ENCODE results near the gene WDR64.
"Not testable (repeated sequence)": the region's sequence is repeated elsewhere in the genome, so short reads cannot be mapped to it uniquely, and the experiment has no call there.

The WDR64 gene

DNA sequence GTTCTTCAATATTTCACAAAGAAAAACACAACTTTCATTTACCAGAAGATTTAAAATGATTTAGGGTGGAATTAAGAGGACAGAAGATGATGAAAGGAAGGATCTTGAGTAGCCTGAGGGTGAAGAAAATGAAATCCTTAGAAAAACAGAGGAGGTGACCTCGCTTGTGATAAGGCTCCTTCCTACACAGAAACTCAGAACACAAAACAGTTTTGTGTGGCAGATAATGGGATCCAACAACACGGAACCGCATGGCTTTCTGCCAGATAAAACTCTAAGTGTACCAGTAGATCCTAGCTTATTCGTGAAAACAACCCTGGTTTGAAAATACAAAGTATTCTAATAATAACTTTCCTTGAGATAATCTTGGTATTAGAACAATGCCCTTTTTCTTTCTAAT is 121.9 kb downstream of the WDR64 start:
- DNase-seq (ENCODE audit: extremely low spot score, insufficient read length, low read depth) (no peak), FAIRE-seq (no peak)

- DNase-seq (ENCODE audit: extremely low spot score, insufficient read length, low read depth) (no peak), FAIRE-seq (no peak)
Observed at GRCh38 chr1:241775021-241775420, 122.9 kb downstream of the WDR64 start.

- no peak for FAIRE-seq
Observed at GRCh38 chr1:241776911-241777310, 124.8 kb downstream of the WDR64 start.

GRCh38 chr1:241778117-241778516 is 126.0 kb downstream of the WDR64 start:
- FAIRE-seq (no peak), DNase-seq (ENCODE audit: extremely low spot score, insufficient read length, low read depth) (no peak)

More at GRCh38 chr1:241776911-241777310, 124.8 kb downstream of the WDR64 start:
- no peak for DNase-seq (ENCODE audit: extremely low spot score, insufficient read length, low read depth)

- no peak for DNase-seq (ENCODE audit: extremely low spot score, insufficient read length, low read depth)
- no peak for FAIRE-seq
Observed at GRCh38 chr1:241779897-241780296, 127.8 kb downstream of the WDR64 start.

- no peak for FAIRE-seq
- no peak for DNase-seq (ENCODE audit: extremely low spot score, insufficient read length, low read depth)
Observed at GRCh38 chr1:241782396-241782795, 130.3 kb downstream of the WDR64 start.

- no peak for FAIRE-seq
- DNase-seq (ENCODE audit: extremely low spot score, insufficient read length, low read depth) = no peak
Observed at GRCh38 chr1:241787691-241788090, 135.6 kb downstream of the WDR64 start.

DNA sequence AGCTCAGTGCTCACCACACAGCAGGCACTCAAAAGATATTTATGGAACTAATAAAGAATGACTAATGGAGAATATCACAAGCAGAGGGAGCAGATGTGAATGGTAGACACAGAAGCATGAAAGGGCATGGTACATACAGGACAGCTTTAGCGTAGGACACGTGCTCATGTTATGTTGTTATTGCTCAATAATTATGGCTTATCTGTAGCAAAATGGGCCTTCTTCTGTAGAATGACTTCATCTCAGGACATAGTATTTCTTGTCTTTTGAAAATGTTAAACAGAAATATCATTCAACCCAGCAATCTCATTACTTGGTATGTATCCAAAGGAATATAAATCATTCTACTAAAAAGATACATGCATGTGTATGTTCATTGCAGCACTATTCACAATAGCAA is 137.0 kb downstream of the WDR64 start:
- FAIRE-seq = no peak

DNA sequence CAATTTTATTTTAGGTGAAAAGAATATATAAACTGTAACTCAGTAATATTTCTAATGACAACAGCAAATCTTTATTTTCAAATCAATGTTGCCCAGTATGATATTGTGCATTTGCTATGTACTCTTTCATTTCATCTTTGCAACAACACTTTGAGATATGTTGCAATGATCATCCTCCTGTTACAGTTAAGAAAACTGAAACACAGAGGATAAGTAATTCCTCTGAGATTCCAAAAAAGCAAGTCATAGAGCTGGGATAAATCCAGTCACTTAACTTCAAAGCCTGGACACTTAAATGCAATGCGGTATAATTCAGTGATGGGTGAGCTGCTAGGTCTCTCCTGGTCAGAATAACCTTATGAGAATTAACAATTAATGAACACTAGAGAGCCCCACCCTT is 147.3 kb downstream of the WDR64 start:
- DNase-seq (ENCODE audit: extremely low spot score, insufficient read length, low read depth) (no peak), FAIRE-seq (no peak)

More for the DNA sequence above, 137.0 kb downstream of the WDR64 start:
- DNase-seq (ENCODE audit: extremely low spot score, insufficient read length, low read depth) = no peak

- FAIRE-seq = no peak
- DNase-seq (ENCODE audit: extremely low spot score, insufficient read length, low read depth) = no peak
Observed at GRCh38 chr1:241800640-241801039, 148.6 kb downstream of the WDR64 start.

GRCh38 chr1:241802863-241803262 is 150.8 kb downstream of the WDR64 start:
- FAIRE-seq (no peak), DNase-seq (ENCODE audit: extremely low spot score, insufficient read length, low read depth) (no peak)

GRCh38 chr1:241804706-241805105 is 152.6 kb downstream of the WDR64 start:
- not testable (repeated sequence) for DNase-seq (ENCODE audit: extremely low spot score, insufficient read length, low read depth); FAIRE-seq

GRCh38 chr1:241808265-241808664 is 156.2 kb downstream of the WDR64 start:
- no peak for FAIRE-seq
- DNase-seq (ENCODE audit: extremely low spot score, insufficient read length, low read depth) = no peak

DNA sequence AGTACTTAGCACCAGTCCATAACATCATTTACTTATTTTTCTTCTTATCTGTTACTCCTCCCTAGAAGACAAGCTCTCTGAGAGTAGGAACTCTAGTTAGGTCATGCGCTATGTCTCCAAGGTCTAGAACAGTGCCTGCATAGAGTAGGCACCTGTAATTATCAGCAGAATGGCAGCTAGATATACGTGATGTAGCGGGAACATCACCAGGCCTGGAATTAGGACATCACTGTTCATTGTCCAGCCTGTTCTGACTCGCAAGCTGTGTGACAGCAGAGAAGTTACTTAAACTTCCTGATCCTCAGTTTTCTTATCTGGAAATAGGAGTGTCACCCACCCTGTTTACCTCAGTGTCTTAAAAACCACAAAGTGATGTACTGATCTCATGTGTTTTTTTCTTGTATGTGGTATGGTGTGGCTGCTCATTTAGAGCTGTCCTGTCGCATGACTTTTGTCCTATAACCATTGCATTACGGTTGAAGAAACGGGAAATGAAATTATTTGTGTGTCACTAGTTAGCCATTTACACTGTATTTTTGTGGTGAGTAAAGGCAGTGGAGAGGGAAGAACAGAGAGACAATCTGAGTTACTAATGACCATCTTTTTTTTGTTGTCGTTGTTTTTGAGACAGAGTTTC is 158.8 kb downstream of the WDR64 start:
- FAIRE-seq (no peak), DNase-seq (ENCODE audit: extremely low spot score, insufficient read length, low read depth) (no peak)

DNA sequence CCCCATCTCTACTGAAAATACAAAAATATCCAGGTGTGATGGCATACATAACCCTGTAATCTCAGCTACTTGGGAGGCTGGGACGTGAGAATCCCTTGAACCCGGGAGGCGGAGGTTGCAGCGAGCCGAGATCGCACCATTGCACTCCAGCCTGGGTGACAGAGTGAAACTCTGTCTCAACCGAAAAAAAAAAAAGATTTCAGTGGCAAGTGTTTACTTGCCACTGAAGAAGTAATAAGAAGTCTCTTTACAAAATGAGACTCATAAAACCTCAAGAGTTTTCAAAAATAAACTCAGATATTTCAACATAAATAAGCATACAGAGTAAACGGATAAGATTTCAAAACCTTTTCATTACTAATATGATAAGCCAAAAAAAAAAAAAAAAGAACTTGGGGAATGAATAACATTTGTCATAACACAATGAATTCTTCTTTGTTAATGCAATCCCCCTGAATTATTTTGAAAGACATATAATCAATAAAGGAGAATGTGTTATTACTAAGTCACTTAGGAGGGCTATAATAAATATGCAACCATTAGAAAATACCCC is 161.8 kb downstream of the WDR64 start:
- DNase-seq (ENCODE audit: extremely low spot score, insufficient read length, low read depth) = no peak
- FAIRE-seq = no peak

DNA sequence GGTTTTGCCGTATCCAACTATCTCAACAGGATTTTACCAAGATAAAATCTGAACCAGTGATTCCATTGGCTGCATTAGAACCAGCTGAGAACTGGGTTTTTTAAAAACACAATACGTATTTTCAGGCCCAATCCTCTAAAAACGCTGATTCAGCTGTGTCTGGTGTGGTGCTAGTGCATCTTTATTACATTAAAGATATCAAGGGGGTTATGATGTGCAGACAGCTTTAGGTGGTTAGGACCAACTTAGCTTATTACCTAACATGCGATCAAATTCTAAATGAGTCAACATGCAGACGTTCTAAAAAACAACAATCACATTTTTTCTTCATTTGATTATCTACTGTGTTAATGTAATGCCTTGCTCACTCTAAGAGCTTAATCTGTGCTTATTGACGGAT is 163.9 kb downstream of the WDR64 start:
- FAIRE-seq = no peak
- no peak for DNase-seq (ENCODE audit: extremely low spot score, insufficient read length, low read depth)

- no peak for FAIRE-seq
- DNase-seq (ENCODE audit: extremely low spot score, insufficient read length, low read depth) = no peak
Observed at GRCh38 chr1:241817331-241817792, 165.3 kb downstream of the WDR64 start.

DNA sequence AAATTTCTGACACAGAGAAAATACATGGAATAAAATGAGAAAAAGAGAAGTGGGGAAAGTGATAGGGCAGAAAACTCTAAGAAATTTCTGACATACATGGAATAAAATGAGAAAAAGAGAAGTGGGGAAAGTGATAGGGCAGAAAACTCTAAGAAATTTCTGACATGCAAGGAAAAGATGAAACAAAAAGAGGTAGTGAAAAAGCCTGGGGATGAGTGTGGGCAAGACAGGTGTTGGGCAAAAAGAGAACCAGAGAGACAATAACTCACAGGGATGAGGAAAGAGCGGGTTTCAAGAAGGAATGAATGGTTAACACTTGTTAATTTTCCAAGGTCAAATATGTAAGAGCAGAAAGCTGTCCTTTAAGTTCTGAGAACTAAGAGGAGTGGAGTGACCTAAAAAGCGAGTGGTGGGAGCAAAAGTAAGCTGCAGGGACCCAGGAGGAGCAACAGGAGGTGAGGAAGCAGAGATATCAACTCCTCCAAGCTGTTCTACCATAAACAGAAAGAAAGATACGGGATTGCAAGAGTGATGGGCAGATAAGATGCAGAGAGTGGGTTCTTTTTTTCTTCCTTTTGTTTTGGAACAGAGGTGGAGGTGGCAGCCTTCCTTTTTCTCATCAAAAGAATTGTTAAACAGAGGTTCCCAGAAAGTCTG is 166.0 kb downstream of the WDR64 start:
- no peak for DNase-seq (ENCODE audit: extremely low spot score, insufficient read length, low read depth)
- FAIRE-seq = no peak

GRCh38 chr1:241819340-241819866 is 167.3 kb downstream of the WDR64 start:
- DNase-seq (ENCODE audit: extremely low spot score, insufficient read length, low read depth) (no peak), FAIRE-seq (no peak)

GRCh38 chr1:241821363-241821762 is 169.3 kb downstream of the WDR64 start:
- FAIRE-seq (no peak), DNase-seq (ENCODE audit: extremely low spot score, insufficient read length, low read depth) (no peak)

- FAIRE-seq = no peak
- DNase-seq (ENCODE audit: extremely low spot score, insufficient read length, low read depth) = no peak
Observed at GRCh38 chr1:241822846-241823245, 170.8 kb downstream of the WDR64 start.
